Calu3 (cell line): ENCODE results near the gene KRTAP5-11. TPM values are rescaled to one million over a fixed set of nuclear protein-coding genes. Genes with fewer than 3 reads are reported as not detected.
"Not testable (repeated sequence)": the region's sequence is repeated elsewhere in the genome, so short reads cannot be mapped to it uniquely, and the experiment has no call there.

ENCODE experiments used
- Bru-seq: library from RNA; stranded (reverse); fragments of 400-500 nt; gene quantifications from one replicate; lab custom pipeline; 2021; lab: Mats Ljungman, UMichigan
- BruChase-seq, 2 experiments: library from RNA; stranded (reverse); fragments of 400-500 nt; gene quantifications; one replicate each; lab custom pipeline; 2021; lab: Mats Ljungman, UMichigan
- BruUV-seq: library from RNA; stranded (reverse); fragments of 400-500 nt; replicated peaks from 2 replicates; lab custom pipeline; 2021; lab: Mats Ljungman, UMichigan
- CTCF ChIA-PET: fragments of 300-600 bp; sonication (Branson Sonifier 250); formaldehyde crosslinking; loops from one replicate; lab custom pipeline; 2022; ENCODE audit warnings: antibody characterized with exemption; lab: Charles Lee
- DNase-seq: peaks from one replicate; pipeline ENCODE4 v3.0.0; 2022
- H3K27ac Mint-ChIP-seq: one replicate; pipeline ENCODE4 v1.8.0; 2022; ENCODE audit warnings: mixed read lengths; ENCODE audit not compliant: unreplicated experiment
- H3K27me3 Mint-ChIP-seq: one replicate; pipeline ENCODE4 v1.8.0; 2022; ENCODE audit warnings: mixed read lengths; ENCODE audit not compliant: unreplicated experiment
- H3K36me3 Mint-ChIP-seq: one replicate; pipeline ENCODE4 v1.8.0; 2022; ENCODE audit warnings: mild to moderate bottlenecking, moderate library complexity, mixed read lengths; ENCODE audit not compliant: insufficient read depth, unreplicated experiment
- H3K4me1 Mint-ChIP-seq: one replicate; pipeline ENCODE4 v1.8.0; 2022; ENCODE audit warnings: mild to moderate bottlenecking, low read depth, mixed read lengths; ENCODE audit not compliant: unreplicated experiment
- H3K4me3 Mint-ChIP-seq: one replicate; pipeline ENCODE4 v1.8.0; 2022; ENCODE audit warnings: mild to moderate bottlenecking, low read depth, moderate library complexity, mixed read lengths; ENCODE audit not compliant: unreplicated experiment
- H3K9me3 Mint-ChIP-seq: one replicate; pipeline ENCODE4 v1.8.0; 2022; ENCODE audit warnings: low read depth, mixed read lengths; ENCODE audit not compliant: unreplicated experiment
- intact Hi-C: fragments of 100-400 bp; cut with micrococcal nuclease; formaldehyde crosslinking; loops from one replicate; pipeline ENCODE4 v1.10.0; 2022; ENCODE audit not compliant: unreplicated experiment
- long read RNA-seq: library from polyadenylated mRNA; stranded (forward); transcript quantifications from one replicate; pipeline ENCODE4 v2.0.0, GENCODE V29; 2022
- total RNA-seq: library from RNA; stranded (reverse); gene quantifications from 2 replicates; pipeline ENCODE4 v1.2.3, GENCODE V29; 2022
- TF ChIP-seq, protein P1 (sequence below): fragments of 200-600 bp; IDR thresholded peaks from one replicate; pipeline ENCODE4 v1.8.0; 2022; ENCODE audit warnings: antibody characterized with exemption; ENCODE audit not compliant: unreplicated experiment

Gene KRTAP5-11, protein sequence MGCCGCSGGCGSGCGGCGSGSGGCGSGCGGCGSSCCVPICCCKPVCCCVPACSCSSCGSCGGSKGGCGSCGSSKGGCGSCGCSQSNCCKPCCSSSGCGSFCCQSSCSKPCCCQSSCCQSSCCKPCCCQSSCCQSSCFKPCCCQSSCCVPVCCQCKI
- total RNA-seq (not detected in 2 replicates), Bru-seq, nascent RNA (not detected), BruChase-seq, experiment 1, labeled RNA remaining after a 6-hour chase (not detected), BruChase-seq, experiment 2, labeled RNA remaining after a 2-hour chase (not detected)
- long read RNA-seq: 0 reads

DNA sequence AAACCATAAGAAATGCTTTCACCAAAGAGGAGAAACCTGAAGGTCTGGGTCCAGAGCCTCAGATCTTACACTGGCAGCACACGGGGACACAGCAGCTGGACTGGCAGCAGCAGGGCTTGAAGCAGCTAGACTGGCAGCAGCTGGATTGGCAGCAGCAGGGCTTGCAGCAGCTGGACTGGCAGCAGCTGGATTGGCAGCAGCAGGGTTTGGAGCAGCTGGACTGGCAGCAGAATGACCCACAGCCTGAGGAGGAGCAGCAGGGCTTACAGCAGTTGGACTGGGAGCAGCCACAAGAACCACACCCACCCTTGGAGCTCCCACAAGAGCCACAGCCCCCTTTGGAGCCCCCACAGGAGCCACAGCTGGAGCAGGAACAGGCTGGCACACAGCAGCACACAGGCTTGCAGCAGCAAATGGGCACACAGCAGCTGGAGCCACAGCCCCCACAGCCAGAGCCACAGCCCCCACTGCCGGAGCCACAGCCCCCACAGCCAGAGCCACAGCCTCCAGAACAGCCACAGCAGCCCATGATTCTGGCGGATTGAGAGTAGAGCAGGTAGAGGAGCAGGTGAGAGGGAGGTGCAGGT lies at the start of gene KRTAP5-11:
TSS of gene KRTAP5-11 (minus strand) at position 567 of the 587 bp plus-strand sequence. CDS start at position 529, 38 bp downstream.
- H3K27ac Mint-ChIP-seq: no peak within 1 kb of the TSS
- no peak for DNase-seq
- BruUV-seq: no TSS peak
- intact Hi-C loops: no loop called here
- H3K4me1 Mint-ChIP-seq: peaks cover 23% of the 10 kb centered on the region
- H3K27me3 Mint-ChIP-seq: peaks cover 27% of the 10 kb centered on the region
- TF ChIP-seq, protein P1, sequence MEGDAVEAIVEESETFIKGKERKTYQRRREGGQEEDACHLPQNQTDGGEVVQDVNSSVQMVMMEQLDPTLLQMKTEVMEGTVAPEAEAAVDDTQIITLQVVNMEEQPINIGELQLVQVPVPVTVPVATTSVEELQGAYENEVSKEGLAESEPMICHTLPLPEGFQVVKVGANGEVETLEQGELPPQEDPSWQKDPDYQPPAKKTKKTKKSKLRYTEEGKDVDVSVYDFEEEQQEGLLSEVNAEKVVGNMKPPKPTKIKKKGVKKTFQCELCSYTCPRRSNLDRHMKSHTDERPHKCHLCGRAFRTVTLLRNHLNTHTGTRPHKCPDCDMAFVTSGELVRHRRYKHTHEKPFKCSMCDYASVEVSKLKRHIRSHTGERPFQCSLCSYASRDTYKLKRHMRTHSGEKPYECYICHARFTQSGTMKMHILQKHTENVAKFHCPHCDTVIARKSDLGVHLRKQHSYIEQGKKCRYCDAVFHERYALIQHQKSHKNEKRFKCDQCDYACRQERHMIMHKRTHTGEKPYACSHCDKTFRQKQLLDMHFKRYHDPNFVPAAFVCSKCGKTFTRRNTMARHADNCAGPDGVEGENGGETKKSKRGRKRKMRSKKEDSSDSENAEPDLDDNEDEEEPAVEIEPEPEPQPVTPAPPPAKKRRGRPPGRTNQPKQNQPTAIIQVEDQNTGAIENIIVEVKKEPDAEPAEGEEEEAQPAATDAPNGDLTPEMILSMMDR: no peak
- H3K9me3 Mint-ChIP-seq: no peaks in the 10 kb centered on the region
- no peak within 1 kb of the TSS for H3K4me3 Mint-ChIP-seq
- H3K36me3 Mint-ChIP-seq: no peaks in the 10 kb centered on the region
- CTCF ChIA-PET: interaction anchor here (0.6 kb wide), 1 partner anchor 1141 kb away, joined by 5 read pairs; no protein-coding TSS in a partner anchor

DNA sequence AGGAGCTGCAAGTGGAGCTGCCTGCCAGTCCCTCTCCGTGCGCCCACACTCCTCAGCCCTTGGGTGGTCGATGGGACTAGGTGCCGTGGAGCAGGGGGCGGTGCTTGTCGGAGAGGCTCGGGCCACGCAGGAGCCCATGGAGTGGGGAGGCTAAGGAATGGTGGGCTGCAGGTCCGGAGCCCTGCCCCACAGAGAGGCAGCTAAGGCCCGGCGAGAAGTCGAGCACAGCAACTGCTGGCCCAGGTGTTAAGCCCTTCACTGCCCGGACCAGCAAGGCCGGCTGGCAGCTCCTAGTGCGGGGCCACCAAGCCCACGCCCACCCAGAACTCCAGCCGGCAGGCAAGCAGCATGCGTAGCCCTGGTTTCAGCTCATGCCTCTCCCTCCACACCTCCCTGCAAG lies 48.9 kb upstream of the KRTAP5-11 start:
- CTCF ChIA-PET, H3K4me1 Mint-ChIP-seq, H3K9me3 Mint-ChIP-seq, H3K36me3 Mint-ChIP-seq, BruUV-seq, intact Hi-C loops, H3K27ac Mint-ChIP-seq, H3K4me3 Mint-ChIP-seq, DNase-seq: not testable (repeated sequence)
- peaks cover 81% of the 10 kb centered on the region for H3K27me3 Mint-ChIP-seq

DNA sequence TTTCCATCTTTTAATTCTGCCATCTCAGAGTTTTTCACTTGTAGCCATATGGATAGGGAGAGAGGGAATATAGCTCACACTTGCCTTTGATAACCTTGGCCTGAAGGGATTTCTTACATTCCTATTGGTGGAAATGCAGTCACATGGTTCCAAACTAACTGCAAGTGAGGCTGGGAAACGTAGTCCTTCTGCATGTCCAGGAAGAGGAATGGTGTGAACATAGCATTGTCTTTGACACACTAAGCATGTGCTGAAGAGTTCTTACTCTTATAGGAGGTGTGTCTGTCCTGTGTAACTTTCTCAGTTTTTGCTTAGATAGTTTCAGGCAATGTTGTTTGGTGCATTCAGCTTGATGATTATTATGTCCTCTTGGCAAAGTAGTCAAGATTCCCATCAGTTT lies 47.4 kb upstream of the KRTAP5-11 start:
- intact Hi-C loops, H3K36me3 Mint-ChIP-seq, H3K4me1 Mint-ChIP-seq, H3K9me3 Mint-ChIP-seq, BruUV-seq, H3K4me3 Mint-ChIP-seq, H3K27ac Mint-ChIP-seq, DNase-seq, CTCF ChIA-PET: not testable (repeated sequence)
- peaks cover 81% of the 10 kb centered on the region for H3K27me3 Mint-ChIP-seq

DNA sequence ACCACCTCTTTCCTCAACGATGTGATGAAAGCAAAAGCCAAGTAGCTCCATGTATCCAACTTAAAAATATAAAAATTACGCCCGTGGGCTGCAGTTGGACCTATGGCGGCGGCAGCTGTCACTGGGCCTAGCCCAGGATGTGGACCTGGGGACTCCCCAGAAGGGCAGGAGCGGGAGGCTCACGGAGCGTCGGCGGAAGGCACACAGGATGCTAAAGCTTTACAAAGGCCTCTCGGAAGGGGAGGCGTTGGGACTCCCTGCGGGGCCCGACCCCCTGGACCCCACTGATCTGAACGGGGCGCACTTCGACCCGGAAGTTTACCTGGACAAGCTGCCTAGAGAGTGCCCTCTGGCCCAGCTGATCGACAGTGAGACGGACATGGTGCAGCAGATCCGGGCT lies 46.3 kb upstream of the KRTAP5-11 start:
- peaks cover 81% of the 10 kb centered on the region for H3K27me3 Mint-ChIP-seq
- H3K36me3 Mint-ChIP-seq, H3K4me1 Mint-ChIP-seq, CTCF ChIA-PET, H3K9me3 Mint-ChIP-seq, DNase-seq, BruUV-seq, intact Hi-C loops, H3K27ac Mint-ChIP-seq, H3K4me3 Mint-ChIP-seq: not testable (repeated sequence)

DNA sequence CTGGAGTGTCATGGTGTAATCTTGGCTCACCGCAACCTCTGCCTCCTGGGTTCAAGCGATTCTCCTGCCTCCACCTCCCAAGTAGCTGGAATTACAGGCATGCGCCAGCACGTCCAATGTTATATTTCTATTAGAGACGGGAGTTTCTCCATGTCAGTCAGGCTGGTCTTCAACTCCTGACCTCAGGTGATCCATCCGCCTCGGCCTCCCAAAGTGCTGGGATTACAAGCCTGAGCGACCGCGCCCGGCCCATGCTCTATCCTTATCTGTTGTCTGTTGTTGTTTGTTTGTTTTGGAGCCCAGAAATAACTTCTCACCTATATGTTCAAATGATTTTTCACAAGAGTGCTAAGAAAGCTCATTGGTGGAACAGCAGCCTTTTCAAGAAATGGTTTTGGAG lies 40.6 kb upstream of the KRTAP5-11 start:
- H3K36me3 Mint-ChIP-seq, H3K9me3 Mint-ChIP-seq, H3K4me1 Mint-ChIP-seq, H3K4me3 Mint-ChIP-seq, H3K27ac Mint-ChIP-seq, CTCF ChIA-PET, DNase-seq, intact Hi-C loops, BruUV-seq: not testable (repeated sequence)
- peaks cover 85% of the 10 kb centered on the region for H3K27me3 Mint-ChIP-seq

DNA sequence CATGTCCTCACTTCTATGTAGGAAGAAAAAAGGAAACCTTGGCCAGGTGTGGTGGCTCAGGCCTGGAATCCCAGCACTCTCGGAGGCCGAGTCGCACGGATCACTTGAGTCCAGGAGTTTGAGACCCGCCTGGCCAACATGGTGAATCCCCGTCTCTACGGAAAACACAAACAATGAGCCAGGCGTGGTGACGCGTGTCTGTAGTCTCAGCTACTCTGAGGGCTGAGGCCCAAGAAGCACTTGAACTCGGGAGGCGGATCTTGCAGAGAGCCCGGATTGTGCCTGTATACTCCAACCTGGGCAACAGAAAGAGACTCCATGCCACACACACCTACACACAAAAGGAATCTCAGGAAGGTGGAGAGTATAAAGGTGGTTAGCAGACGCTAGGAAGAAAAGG lies 39.9 kb upstream of the KRTAP5-11 start:
- CTCF ChIA-PET, H3K4me3 Mint-ChIP-seq, H3K4me1 Mint-ChIP-seq, intact Hi-C loops, H3K27ac Mint-ChIP-seq, BruUV-seq, H3K36me3 Mint-ChIP-seq, DNase-seq, H3K9me3 Mint-ChIP-seq: not testable (repeated sequence)
- peaks cover 79% of the 10 kb centered on the region for H3K27me3 Mint-ChIP-seq

DNA sequence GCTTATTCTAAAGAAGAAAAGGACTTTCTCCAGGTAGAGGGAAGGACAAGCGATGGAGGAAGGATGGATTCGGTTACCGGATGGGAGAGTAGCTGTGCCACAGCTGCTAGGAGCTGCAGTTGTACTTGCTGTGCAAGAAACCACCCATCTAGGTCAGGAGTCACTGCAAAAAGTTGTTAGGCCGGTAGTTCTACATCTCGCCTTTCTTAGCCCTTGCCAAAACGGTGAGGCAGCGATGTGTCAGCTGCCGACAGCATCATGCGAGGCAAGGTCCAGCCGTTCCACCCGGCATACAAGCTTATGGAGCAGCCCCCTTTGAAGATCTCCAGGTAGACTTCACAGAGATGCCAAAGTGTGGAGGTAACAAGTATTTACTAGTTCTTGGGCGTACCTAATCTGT lies 32.3 kb upstream of the KRTAP5-11 start:
- CTCF ChIA-PET, BruUV-seq, H3K36me3 Mint-ChIP-seq, H3K9me3 Mint-ChIP-seq, H3K4me3 Mint-ChIP-seq, intact Hi-C loops: not testable (repeated sequence)
- H3K4me1 Mint-ChIP-seq: peaks cover 22% of the 10 kb centered on the region
- peak; percentile 80 for DNase-seq
- H3K27ac Mint-ChIP-seq: peak overlapping the region; percentile 64
- peaks cover 11% of the 10 kb centered on the region for H3K27me3 Mint-ChIP-seq

DNA sequence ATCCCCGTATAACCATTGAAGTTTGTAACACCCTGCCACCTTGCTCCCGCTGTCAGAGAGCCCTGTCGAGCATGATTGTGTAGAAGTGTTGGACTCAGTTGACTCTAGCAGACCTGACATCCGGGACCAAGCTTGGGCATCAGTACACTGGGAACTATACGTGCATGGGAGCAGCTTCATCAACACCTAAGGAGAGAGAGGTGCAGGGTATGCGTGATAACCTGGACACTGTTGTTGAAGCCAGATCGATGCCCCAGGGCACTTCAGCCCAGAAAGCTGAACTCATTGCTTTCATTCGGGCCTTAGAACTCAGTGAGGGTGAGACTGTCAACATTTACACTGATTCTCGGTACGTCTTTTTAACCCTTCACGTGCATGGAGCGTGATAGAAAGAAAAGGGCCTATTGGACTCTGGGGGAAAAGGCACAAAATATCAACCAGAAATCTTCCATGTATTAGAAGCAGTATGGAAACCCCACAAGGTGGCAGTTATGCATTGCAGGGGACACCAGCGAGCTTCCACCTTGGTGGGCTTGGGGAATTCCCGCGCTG lies 31.8 kb upstream of the KRTAP5-11 start:
- intact Hi-C loops, H3K9me3 Mint-ChIP-seq, H3K4me3 Mint-ChIP-seq, DNase-seq, CTCF ChIA-PET, BruUV-seq, H3K36me3 Mint-ChIP-seq: not testable (repeated sequence)
- peak overlapping the region; percentile 64 for H3K27ac Mint-ChIP-seq
- peaks cover 22% of the 10 kb centered on the region for H3K4me1 Mint-ChIP-seq
- peaks cover 13% of the 10 kb centered on the region for H3K27me3 Mint-ChIP-seq

DNA sequence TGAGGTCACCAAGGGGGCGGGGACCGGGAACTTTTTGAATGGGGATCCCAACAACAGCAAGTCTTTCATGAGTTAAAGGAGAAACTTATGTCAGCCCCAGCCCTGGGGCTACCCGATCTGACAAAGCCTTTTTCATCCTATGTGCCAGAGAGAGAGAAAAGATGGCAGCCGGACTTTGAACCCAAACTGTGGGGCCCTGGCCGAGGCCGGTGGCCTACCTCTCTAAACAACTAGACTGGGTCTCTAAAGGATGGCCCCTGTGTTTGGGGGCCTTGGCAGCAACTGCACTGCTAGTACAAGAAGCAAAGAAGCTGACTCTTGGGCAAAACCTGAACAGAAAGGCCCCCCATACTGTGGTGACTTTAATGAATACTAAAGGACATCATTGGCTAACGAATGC lies 31.3 kb upstream of the KRTAP5-11 start:
- BruUV-seq, H3K27ac Mint-ChIP-seq, intact Hi-C loops, H3K36me3 Mint-ChIP-seq, CTCF ChIA-PET, H3K4me3 Mint-ChIP-seq, DNase-seq, H3K9me3 Mint-ChIP-seq: not testable (repeated sequence)
- Mint-ChIP-seq H3K27me3 (peaks cover 18% of the 10 kb centered on the region), H3K4me1 (peaks cover 22% of the 10 kb centered on the region)
